GM19467 (cell line): ENCODE results near the gene EGFL7.
A peak's percentile ranks its signal among the peaks of the same experiment; 100 is the strongest.

Experiments used
- ATAC-seq: cut with Tn5 transposase; IDR thresholded peaks from one replicate; pipeline ENCODE4 v1.9.1; 2021; ENCODE audit warnings: mild to moderate bottlenecking, moderate library complexity; ENCODE audit not compliant: unreplicated experiment

The EGFL7 gene

GRCh38 chr9:136685216-136685615, 22.5 kb downstream of the EGFL7 start:
- no peak for ATAC-seq

DNA sequence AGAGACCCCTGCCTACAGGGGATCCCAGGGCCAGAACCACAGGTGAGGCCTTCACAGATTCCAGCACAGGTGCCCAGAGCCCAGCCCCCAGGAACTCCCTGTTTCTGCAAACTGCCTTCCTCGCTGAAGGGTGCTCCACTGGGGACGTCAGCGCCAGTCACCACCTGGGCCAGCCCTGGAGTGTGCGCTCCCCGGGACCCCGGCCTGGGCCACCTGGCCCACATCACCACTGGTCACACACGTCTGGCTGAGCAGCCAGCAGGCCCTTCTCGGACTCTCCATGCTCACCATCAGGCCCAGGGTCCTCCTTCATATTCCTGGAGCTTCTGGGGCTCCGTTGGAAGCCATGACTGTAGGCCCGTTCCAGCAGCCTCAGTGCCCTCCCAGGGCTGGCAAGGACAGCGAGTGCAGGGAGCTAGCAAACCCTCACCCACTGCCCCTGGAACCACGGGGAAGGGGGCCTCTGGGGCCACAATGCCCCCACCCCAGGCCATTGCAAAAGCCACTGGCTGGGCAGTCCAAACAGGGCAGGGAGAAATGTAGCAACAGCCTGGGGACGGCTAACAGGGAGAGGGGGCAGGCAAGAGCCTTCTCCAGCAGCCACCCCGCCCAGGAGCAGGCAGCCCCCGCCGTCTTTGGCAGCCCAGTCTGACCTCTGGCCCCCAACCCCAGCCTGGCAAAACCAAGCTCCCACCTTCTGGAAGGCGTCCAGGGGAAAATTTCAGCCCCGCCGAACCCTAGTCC, 23.2 kb downstream of the EGFL7 start:
- ATAC-seq, result no peak

DNA sequence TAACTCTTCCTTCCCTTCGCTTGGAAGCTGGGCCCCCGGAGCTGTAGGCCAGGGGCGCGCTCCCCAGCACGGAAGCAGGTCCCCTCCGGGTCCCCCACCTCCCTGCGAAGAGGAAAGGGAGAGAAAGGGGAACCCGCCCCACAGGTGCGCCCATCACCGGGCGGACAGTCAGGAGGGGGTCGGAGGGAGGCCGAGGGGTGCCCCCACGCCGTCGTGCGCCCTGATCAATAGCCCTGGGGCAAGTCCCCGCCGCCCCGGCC, 23.7 kb downstream of the EGFL7 start:
- no peak for ATAC-seq

DNA sequence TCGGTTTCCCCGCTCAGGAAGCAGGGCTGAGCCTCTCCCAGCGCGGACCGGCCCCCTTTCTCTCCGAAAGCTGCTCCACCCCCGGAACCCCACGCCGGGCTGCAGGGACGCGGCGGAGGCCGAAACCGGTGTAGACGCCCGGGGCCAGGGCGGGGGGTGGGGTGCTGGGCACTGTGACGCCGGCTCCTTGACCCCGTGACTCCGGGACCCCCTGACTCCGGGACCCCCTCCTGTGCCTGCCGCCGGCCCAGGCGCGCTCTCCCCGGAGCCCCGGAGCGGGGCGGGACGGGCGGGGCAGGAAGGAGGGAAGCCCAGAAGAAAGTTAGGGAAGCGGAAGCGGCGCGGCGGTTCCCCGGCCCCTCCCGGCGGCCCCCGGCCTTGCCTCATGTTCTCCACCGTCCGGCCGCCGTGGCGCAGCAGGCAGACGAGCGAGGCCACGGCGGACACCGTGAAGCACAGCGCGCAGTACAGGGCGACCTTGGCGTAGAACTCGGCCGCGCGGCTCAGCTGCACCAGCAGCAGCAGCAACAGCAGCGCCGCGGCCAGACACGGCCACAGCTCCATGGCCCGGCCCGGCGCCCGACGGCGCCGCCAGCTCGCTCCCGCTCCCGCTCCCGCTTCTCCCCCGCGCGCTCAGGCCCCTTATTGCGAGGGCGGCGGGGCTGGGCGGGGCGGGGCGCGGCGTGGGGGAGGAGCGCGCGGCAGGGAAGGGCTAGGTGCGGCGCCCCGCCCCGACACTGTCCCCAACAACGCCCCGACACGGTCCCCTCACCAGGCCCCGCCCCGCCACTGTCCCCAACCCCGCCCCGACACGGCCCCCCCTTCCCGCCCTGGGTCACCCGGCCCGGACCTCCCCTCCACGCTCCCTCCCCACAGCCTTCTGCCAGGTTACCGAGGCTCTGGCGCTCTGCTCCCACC, 24.3 kb downstream of the EGFL7 start, which contains the start of gene AGPAT2:
Gene AGPAT2 (minus strand): TSS at position 664 of the 918 bp plus-strand sequence. CDS start 100 bp downstream, at position 564.
- ATAC-seq, result peak; percentile 52

GRCh38 chr9:136687721-136688223, 25.1 kb downstream of the EGFL7 start:
- ATAC-seq, result no peak

- ATAC-seq, result no peak
Measured at GRCh38 chr9:136688274-136689107, 25.8 kb downstream of the EGFL7 start.

- no peak for ATAC-seq
Measured at GRCh38 chr9:136689108-136689460, 26.4 kb downstream of the EGFL7 start.

- ATAC-seq, result no peak
Measured at GRCh38 chr9:136690104-136690805, 27.5 kb downstream of the EGFL7 start.

DNA sequence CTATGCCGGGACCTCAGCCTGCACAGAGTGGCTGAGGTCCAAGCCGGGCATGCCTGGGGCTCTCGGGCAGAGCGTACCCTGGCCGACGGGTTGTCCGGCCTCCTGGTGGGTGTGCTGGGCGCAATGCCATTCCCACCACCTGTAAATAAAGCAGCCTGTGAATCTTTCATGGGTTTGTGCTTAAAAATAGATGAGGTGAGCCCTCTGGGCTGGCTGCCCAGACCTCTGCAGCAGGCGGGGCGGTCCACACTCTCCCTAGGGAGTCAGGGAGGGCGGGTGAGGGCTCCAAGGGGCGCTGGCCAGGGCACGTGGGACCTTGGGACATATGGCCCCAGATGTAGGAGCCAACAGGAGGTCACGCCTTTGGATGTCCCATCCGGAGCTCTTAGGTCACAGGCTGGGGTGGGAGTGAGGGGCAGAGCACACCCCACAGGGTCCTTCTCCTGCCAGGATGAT, 28.1 kb downstream of the EGFL7 start:
- ATAC-seq, result no peak

- no peak for ATAC-seq
Measured at GRCh38 chr9:136691316-136692184, 28.8 kb downstream of the EGFL7 start.

DNA sequence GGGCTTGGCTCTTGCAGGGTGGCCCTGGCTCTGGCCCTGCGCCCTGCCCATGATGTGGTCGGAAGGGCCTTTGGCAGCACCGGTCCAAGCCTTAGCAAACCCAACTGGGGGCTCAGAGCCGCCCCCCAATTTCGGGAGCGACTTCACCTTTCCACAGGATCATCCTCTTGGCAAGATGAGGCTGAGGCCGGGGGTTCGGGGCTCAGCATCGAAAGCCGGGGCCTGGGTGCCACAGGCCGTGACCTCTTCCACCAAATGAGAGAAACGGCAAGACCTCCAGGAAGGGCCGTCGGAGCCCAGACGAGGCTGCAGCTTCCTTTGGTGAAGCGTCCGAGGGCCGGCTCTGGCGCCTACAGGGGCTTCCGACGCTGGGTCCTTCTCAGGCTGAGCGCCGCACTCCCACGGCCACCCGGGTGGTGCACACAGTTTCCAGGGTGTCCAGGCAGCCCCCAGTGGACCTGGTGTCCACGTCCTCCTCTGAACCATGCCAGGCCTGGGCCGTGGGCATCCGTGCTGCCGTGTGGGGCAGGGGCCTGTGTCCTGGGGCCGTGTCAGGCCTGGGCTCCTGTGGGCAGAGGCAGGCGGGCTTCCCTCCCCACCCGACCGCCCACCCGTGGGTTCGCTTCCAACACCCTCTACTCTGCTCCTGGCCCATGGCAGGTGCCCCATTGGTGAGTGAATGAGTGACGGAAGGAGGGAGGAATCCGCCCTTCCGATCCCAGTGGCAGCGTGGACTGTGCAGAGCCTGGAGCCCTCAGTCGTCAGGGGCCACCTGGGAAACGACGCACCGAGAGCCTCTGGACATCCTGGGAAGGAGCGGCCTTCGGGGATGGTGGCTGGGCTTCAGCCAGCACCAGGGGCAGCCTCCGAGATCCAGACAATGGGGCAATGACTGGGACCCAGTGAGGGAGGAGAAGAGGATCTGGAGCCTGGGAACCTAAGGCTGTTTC, 29.7 kb downstream of the EGFL7 start:
- ATAC-seq, result no peak

- no peak for ATAC-seq
Measured at GRCh38 chr9:136693135-136693489, 30.4 kb downstream of the EGFL7 start.

- no peak for ATAC-seq
Measured at GRCh38 chr9:136693490-136694162, 30.9 kb downstream of the EGFL7 start.

- no peak for ATAC-seq
Measured at GRCh38 chr9:136694163-136694871, 31.6 kb downstream of the EGFL7 start.

- ATAC-seq, result no peak
Measured at GRCh38 chr9:136694872-136695247, 32.1 kb downstream of the EGFL7 start.

GRCh38 chr9:136695435-136695895, 32.7 kb downstream of the EGFL7 start:
- ATAC-seq, result no peak

DNA sequence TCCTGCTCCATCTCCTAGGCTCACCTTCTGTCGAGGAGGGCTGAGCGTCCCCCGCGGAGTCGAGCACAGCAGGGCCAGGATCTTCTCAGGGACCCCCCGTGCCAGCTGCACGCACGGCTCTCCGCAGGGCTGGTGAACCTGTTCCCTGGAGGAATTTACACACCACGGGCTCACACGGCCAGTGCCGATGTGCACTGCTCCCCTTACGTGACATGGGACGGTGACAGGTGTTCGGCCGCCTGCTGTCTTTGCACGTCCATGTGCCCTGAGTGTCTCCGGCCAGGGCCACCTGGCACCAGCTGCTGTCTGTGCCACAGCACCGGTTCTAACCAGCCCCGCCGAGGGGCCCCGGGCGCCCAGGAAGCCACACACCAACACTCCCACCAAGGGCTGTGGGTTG, 33.2 kb downstream of the EGFL7 start:
- no peak for ATAC-seq
